NCI-H2227 (cell line): ENCODE measurements around the gene LHFPL3.

ENCODE experiments used
- DNase-seq: peaks from one replicate; lab custom pipeline; 2025; ENCODE audit not compliant: unreplicated experiment; lab: John Stamatoyannopoulos, UW

The LHFPL3 gene

GRCh38 chr7:104794154-104794553 is 465.8 kb downstream of the LHFPL3 start:
- no peak for DNase-seq

GRCh38 chr7:104794589-104794988 is 466.2 kb downstream of the LHFPL3 start:
- no peak for DNase-seq

GRCh38 chr7:104795086-104795485 is 466.7 kb downstream of the LHFPL3 start:
- DNase-seq, result no peak

- DNase-seq, result no peak
Observed at GRCh38 chr7:104795616-104796398, 467.4 kb downstream of the LHFPL3 start.

GRCh38 chr7:104800307-104800706 is 471.9 kb downstream of the LHFPL3 start:
- DNase-seq, result no peak

GRCh38 chr7:104801022-104801421 is 472.6 kb downstream of the LHFPL3 start:
- no peak for DNase-seq

GRCh38 chr7:104803931-104804330 is 475.5 kb downstream of the LHFPL3 start:
- no peak for DNase-seq

- DNase-seq, result no peak
Observed at GRCh38 chr7:104804696-104805095, 476.3 kb downstream of the LHFPL3 start.

GRCh38 chr7:104805449-104806317 is 477.3 kb downstream of the LHFPL3 start:
- DNase-seq, result no peak

GRCh38 chr7:104807671-104808070 is 479.3 kb downstream of the LHFPL3 start:
- DNase-seq, result no peak

- DNase-seq, result no peak
Observed at GRCh38 chr7:104809906-104810305, 481.5 kb downstream of the LHFPL3 start.

GRCh38 chr7:104814126-104814525 is 485.7 kb downstream of the LHFPL3 start:
- no peak for DNase-seq

- DNase-seq, result no peak
Observed at GRCh38 chr7:104814671-104815400, 486.4 kb downstream of the LHFPL3 start.

- no peak for DNase-seq
Observed at GRCh38 chr7:104816537-104816936, 488.1 kb downstream of the LHFPL3 start.

- DNase-seq, result no peak
Observed at GRCh38 chr7:104818961-104819880, 490.8 kb downstream of the LHFPL3 start.

GRCh38 chr7:104820836-104821535 is 492.6 kb downstream of the LHFPL3 start:
- DNase-seq, result no peak

GRCh38 chr7:104823177-104823576 is 494.8 kb downstream of the LHFPL3 start:
- no peak for DNase-seq

GRCh38 chr7:104825099-104825498 is 496.7 kb downstream of the LHFPL3 start:
- DNase-seq, result no peak

GRCh38 chr7:104826135-104826534 is 497.7 kb downstream of the LHFPL3 start:
- no peak for DNase-seq

- DNase-seq, result no peak
Observed at GRCh38 chr7:104836976-104837375, 508.6 kb downstream of the LHFPL3 start.
